ENCODE data around the gene PNPLA1.

DNA sequence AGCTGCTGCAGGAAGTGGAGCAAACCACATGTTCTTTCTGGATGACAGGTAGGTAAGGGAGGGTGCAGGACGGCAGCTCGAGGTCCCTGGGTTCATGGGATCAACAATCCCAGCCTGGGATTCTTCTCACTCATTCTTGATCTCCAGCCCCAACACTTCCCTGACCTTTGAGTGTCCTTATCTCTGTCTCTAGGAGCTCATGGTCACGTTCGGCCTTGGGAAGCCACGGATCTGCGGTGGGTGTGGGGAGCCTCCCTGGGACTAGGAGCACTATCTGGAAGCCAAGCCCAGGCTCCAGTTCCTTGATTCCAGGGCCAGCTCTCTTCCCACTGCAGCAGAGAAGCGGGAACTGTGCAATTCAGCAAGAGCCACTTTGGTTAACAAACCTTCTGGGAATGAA lies 39.3 kb downstream of the PNPLA1 start:
- no peak for TF ChIP-seq ZC3H10 (CRISPR knock-in tag; IDR thresholded peaks at IDR 0.05)
- no peak for TF ChIP-seq BACH2 (CRISPR knock-in tag; IDR thresholded peaks at IDR 0.05; ENCODE audit: borderline replicate concordance)
- TF ChIP-seq ZNF8 (CRISPR knock-in tag; IDR thresholded peaks at IDR 0.05): no peak
